SU-DHL-6 (cell line): ENCODE results near the gene TBC1D22A.

Source experiments
- H2AFZ ChIP-seq: fragments of 200-600 bp; sonication (generic); 2 replicates; pipeline ENCODE4 v1.6.1; 2014; ENCODE audit warnings: low read depth, mild to moderate bottlenecking, moderate library complexity, mixed read lengths, antibody characterized with exemption, low read length; ENCODE audit not compliant: severe bottlenecking
- H3F3A ChIP-seq: fragments of 200-600 bp; shearing (Covaris generic); 2 replicates; pipeline ENCODE4 v1.6.0; 2016; ENCODE audit warnings: antibody characterized with exemption, mild to moderate bottlenecking; ENCODE audit not compliant: insufficient read depth
- H3K27ac ChIP-seq: fragments of 200-600 bp; sonication (generic); 2 replicates; pipeline ENCODE4 v1.5.1; 2016; ENCODE audit warnings: low read depth, mild to moderate bottlenecking, low read length, moderate library complexity, mixed read lengths
- H3K27me3 ChIP-seq: fragments of 200-600 bp; sonication (generic), shearing (Covaris generic); 2 replicates; pipeline ENCODE4 v1.6.0; 2014; ENCODE audit warnings: mild to moderate bottlenecking, low read length
- H3K36me3 ChIP-seq: fragments of 200-600 bp; sonication (generic); 2 replicates; pipeline ENCODE4 v1.6.1; 2014; ENCODE audit warnings: mild to moderate bottlenecking, low read length, mixed read lengths
- H3K4me2 ChIP-seq: fragments of 300-600, 200-600 bp; shearing (Covaris generic), sonication (generic); 2 replicates; pipeline ENCODE4 v1.6.0; 2014; ENCODE audit warnings: low read length, low read depth, mild to moderate bottlenecking; ENCODE audit not compliant: poor library complexity, severe bottlenecking
- H3K4me3 ChIP-seq: fragments of 200-600 bp; sonication (generic); 2 replicates; pipeline ENCODE4 v1.5.1; 2014; ENCODE audit warnings: antibody characterized with exemption, low read length, mild to moderate bottlenecking, mixed read lengths; ENCODE audit not compliant: insufficient read depth, poor library complexity, severe bottlenecking
- H3K79me2 ChIP-seq: fragments of 200-600 bp; sonication (generic); 2 replicates; pipeline ENCODE4 v1.6.1; 2014; ENCODE audit warnings: mild to moderate bottlenecking, low read length, moderate library complexity; ENCODE audit not compliant: insufficient read depth
- H3K9ac ChIP-seq: fragments of 200-600 bp; sonication (generic); 2 replicates; pipeline ENCODE4 v1.7.0; 2014; ENCODE audit warnings: mild to moderate bottlenecking, low read length
- H3K9me2 ChIP-seq: fragments of 200-600 bp; sonication (generic); replicated peaks from 2 replicates; pipeline ENCODE4 v1.6.1; 2014; ENCODE audit warnings: low read length; ENCODE audit not compliant: insufficient read depth
- H3K9me3 ChIP-seq: fragments of 200-600 bp; sonication (generic); 2 replicates; pipeline ENCODE4 v1.6.1; 2014; ENCODE audit warnings: low read length, mixed read lengths; ENCODE audit not compliant: insufficient read depth
- H4K20me1 ChIP-seq: fragments of 200-600 bp; sonication (generic); 2 replicates; pipeline ENCODE4 v1.6.1; 2014; ENCODE audit warnings: low read depth, mild to moderate bottlenecking, antibody characterized with exemption, low read length, moderate library complexity, mixed read lengths
- CTCF ChIP-seq: fragments of 200-600 bp; sonication (generic); IDR thresholded peaks from one replicate; pipeline ENCODE4 v1.5.1; 2017; ENCODE audit warnings: antibody characterized with exemption, mild to moderate bottlenecking, low read length, moderate library complexity; ENCODE audit not compliant: insufficient read depth, poor library complexity, severe bottlenecking
- EZH2phosphoT487 ChIP-seq: fragments of 200-600 bp; sonication (generic), shearing (Covaris generic); conservative IDR thresholded peaks from 2 replicates; pipeline ENCODE4 v1.6.1; 2018; ENCODE audit warnings: mild to moderate bottlenecking, antibody characterized with exemption, low read length, moderate library complexity, mixed read lengths

Gene TBC1D22A

GRCh38 chr22:47209547-47210023 is 447.1 kb downstream of the TBC1D22A start:
- Histone ChIP-seq H3K9me2 (no peaks in the 10 kb centered on the region), H3K9me3 (no peaks in the 10 kb centered on the region), H3K27me3 (no peaks in the 10 kb centered on the region)

GRCh38 chr22:47210112-47210657 is 447.7 kb downstream of the TBC1D22A start:
- no peak overlapping the region for H3K4me2 ChIP-seq
- H3K79me2 ChIP-seq: no peaks in the 10 kb centered on the region
- H2AFZ ChIP-seq: no peak overlapping the region
- no peak overlapping the region for H3K4me3 ChIP-seq
- no peaks in the 10 kb centered on the region for H3F3A ChIP-seq
- H3K27me3 ChIP-seq: no peaks in the 10 kb centered on the region
- H4K20me1 ChIP-seq: no peaks in the 10 kb centered on the region
- no peak for TF ChIP-seq CTCF
- H3K9me2 ChIP-seq: no peaks in the 10 kb centered on the region
- H3K9ac ChIP-seq: no peak overlapping the region
- H3K36me3 ChIP-seq: no peaks in the 10 kb centered on the region
- no peak overlapping the region for H3K27ac ChIP-seq
- H3K9me3 ChIP-seq: no peaks in the 10 kb centered on the region

More at GRCh38 chr22:47209547-47210023, 447.1 kb downstream of the TBC1D22A start:
- Histone ChIP-seq H4K20me1 (no peaks in the 10 kb centered on the region), H3K27ac (no peak overlapping the region), H3K9ac (no peak overlapping the region), H3F3A (no peaks in the 10 kb centered on the region), H3K4me2 (no peak overlapping the region), H3K36me3 (no peaks in the 10 kb centered on the region), H3K79me2 (no peaks in the 10 kb centered on the region), H3K4me3 (no peak overlapping the region), H2AFZ (no peak overlapping the region)
- TF ChIP-seq EZH2phosphoT487 (no peak), CTCF (no peak)

- Histone ChIP-seq H3K4me3 (no peak overlapping the region), H3K9ac (no peak overlapping the region), H2AFZ (no peak overlapping the region), H3K27me3 (no peaks in the 10 kb centered on the region), H3K4me2 (no peak overlapping the region), H3K9me2 (no peaks in the 10 kb centered on the region), H3F3A (no peaks in the 10 kb centered on the region), H3K9me3 (no peaks in the 10 kb centered on the region), H3K79me2 (no peaks in the 10 kb centered on the region), H3K27ac (no peak overlapping the region), H3K36me3 (no peaks in the 10 kb centered on the region), H4K20me1 (no peaks in the 10 kb centered on the region)
- no peak for TF ChIP-seq CTCF
- TF ChIP-seq EZH2phosphoT487: no peak
Observed at GRCh38 chr22:47210686-47211085, 448.2 kb downstream of the TBC1D22A start.
